GM12801 (cell line): ENCODE measurements around the gene LIPN.

Experiments used
- CTCF ChIP-seq: IDR thresholded peaks from one replicate; pipeline ENCODE4 v1.5.1; 2011; ENCODE audit warnings: control low read depth; ENCODE audit not compliant: insufficient read length; ENCODE audit errors: extremely low read depth

Gene LIPN

GRCh38 chr10:88759366-88760101 lies at the start of gene LIPN:
Gene LIPN (plus strand): TSS chr10:88760020. CDS start chr10:88761406, 1,386 bp downstream.
- no peak for TF ChIP-seq CTCF

- no peak for TF ChIP-seq CTCF
Measured at GRCh38 chr10:88715517-88715916, 44.3 kb upstream of the LIPN start.

- no peak for TF ChIP-seq CTCF
Measured at GRCh38 chr10:88721392-88721791, 38.4 kb upstream of the LIPN start.

GRCh38 chr10:88725798-88726197 lies 34.0 kb upstream of the LIPN start:
- TF ChIP-seq CTCF = no peak

GRCh38 chr10:88728107-88728763 lies 31.6 kb upstream of the LIPN start:
- TF ChIP-seq CTCF = no peak

- no peak for TF ChIP-seq CTCF
Measured at GRCh38 chr10:88730864-88731263, 29.0 kb upstream of the LIPN start.

GRCh38 chr10:88731296-88731695 lies 28.5 kb upstream of the LIPN start:
- TF ChIP-seq CTCF = no peak
